ENCODE measurements around the gene BPHL. TPM values are rescaled to one million over a fixed set of nuclear protein-coding genes. Genes with fewer than 3 reads are reported as not detected.
"Not testable (repeated sequence)": the region's sequence is repeated elsewhere in the genome, so short reads cannot be mapped to it uniquely, and the experiment has no call there.

The BPHL gene
- total and polyA plus RNA-seq, 4 experiments from 2014 or later, result 8.1 to 13.7 (median 10.2) TPM

GRCh38 chr6:3077430-3077829 is 41.1 kb upstream of the BPHL start:
- Mint-ChIP-seq H3K27me3 (no peaks in the 10 kb centered on the region), H3K4me3 (peak overlapping the region in 1 of 8 donors; percentile 49), H3K27ac (peak overlapping the region in 3 of 7 donors; percentile 6 to 70 (median 19)), H3K36me3 (peaks cover 53 to 73% of the 10 kb centered on the region in 2 donors), H3K9me3 (no peaks in the 10 kb centered on the region), H3K4me1 (peaks cover 36 to 57% (median 43%) of the 10 kb centered on the region in 4 donors)
- H3K9me3 ChIP-seq (ENCODE audit: control insufficient read depth in 1 of 2, low read length in 2 of 2), result no peaks in the 10 kb centered on the region
- CTCF ChIA-PET (ENCODE audit: partially characterized antibody), result interaction anchor here (1.2 kb wide), 1 partner anchor 14 kb away, joined by 3 read pairs; no protein-coding TSS in a partner anchor
- POLR2A ChIA-PET (ENCODE audit: partially characterized antibody), result no interaction called here
- intact Hi-C loops (cut with micrococcal nuclease), result no loop called here
- H3K36me3 ChIP-seq (ENCODE audit: insufficient read depth, low read length), result peaks cover 48% of the 10 kb centered on the region
- peaks cover 33% of the 10 kb centered on the region for H3K4me1 ChIP-seq (ENCODE audit: insufficient read depth, low read length)
- H3K27ac ChIP-seq (ENCODE audit: low read depth, low read length), result no peak overlapping the region
- H3K27me3 ChIP-seq (ENCODE audit: insufficient read depth, low read length), result no peaks in the 10 kb centered on the region
- DNase-seq, result no peak
- H3K4me3 ChIP-seq (ENCODE audit: low read length in 2 of 2), result no peak overlapping the region

GRCh38 chr6:3078952-3079351 is 39.6 kb upstream of the BPHL start:
- H3K27ac ChIP-seq (ENCODE audit: low read depth, low read length); POLR2A ChIA-PET (ENCODE audit: partially characterized antibody); H3K27me3 Mint-ChIP-seq; H3K9me3 ChIP-seq (ENCODE audit: control insufficient read depth in 1 of 2, low read length in 2 of 2); H3K4me3 ChIP-seq (ENCODE audit: low read length in 2 of 2); H3K9me3 Mint-ChIP-seq; intact Hi-C loops (cut with micrococcal nuclease); H3K27me3 ChIP-seq (ENCODE audit: insufficient read depth, low read length); DNase-seq; H3K4me3 Mint-ChIP-seq: not testable (repeated sequence)
- Mint-ChIP-seq H3K36me3 (peaks cover 61 to 80% of the 10 kb centered on the region in 2 donors), H3K4me1 (peaks cover 27 to 44% (median 34%) of the 10 kb centered on the region in 4 donors), H3K27ac (peak overlapping the region in 1 of 7 donors; percentile 75)
- CTCF ChIA-PET (ENCODE audit: partially characterized antibody), result interaction anchor here (1.2 kb wide), 2 partner anchors 13 to 15 kb away, joined by 3 read pairs; no protein-coding TSS in a partner anchor
- Histone ChIP-seq H3K36me3 (ENCODE audit: insufficient read depth, low read length) (peaks cover 63% of the 10 kb centered on the region), H3K4me1 (ENCODE audit: insufficient read depth, low read length) (peaks cover 21% of the 10 kb centered on the region)

- CTCF ChIA-PET (ENCODE audit: partially characterized antibody), result interaction anchor here (1.2 kb wide), 1 partner anchor 14 kb away, joined by 3 read pairs; no protein-coding TSS in a partner anchor
- Mint-ChIP-seq H3K36me3 (peaks cover 64 to 84% of the 10 kb centered on the region in 2 donors), H3K27me3 (no peaks in the 10 kb centered on the region), H3K9me3 (no peaks in the 10 kb centered on the region), H3K27ac (peak overlapping the region in 4 of 7 donors; percentile 30 to 71 (median 66)), H3K4me3 (no peak overlapping the region), H3K4me1 (peaks cover 25 to 37% (median 34%) of the 10 kb centered on the region in 4 donors)
- Histone ChIP-seq H3K36me3 (ENCODE audit: insufficient read depth, low read length) (peaks cover 63% of the 10 kb centered on the region), H3K4me1 (ENCODE audit: insufficient read depth, low read length) (peaks cover 17% of the 10 kb centered on the region), H3K27ac (ENCODE audit: low read depth, low read length) (no peak overlapping the region), H3K9me3 (ENCODE audit: control insufficient read depth in 1 of 2, low read length in 2 of 2) (no peaks in the 10 kb centered on the region), H3K4me3 (ENCODE audit: low read length in 2 of 2) (no peak overlapping the region), H3K27me3 (ENCODE audit: insufficient read depth, low read length) (no peaks in the 10 kb centered on the region)
- DNase-seq, result no peak
- intact Hi-C loops (cut with micrococcal nuclease), result no loop called here
- POLR2A ChIA-PET (ENCODE audit: partially characterized antibody), result no interaction called here
Measured at GRCh38 chr6:3079682-3080081, 38.8 kb upstream of the BPHL start.

- Mint-ChIP-seq H3K27ac (peak overlapping the region in 2 of 7 donors; percentile 25 to 77), H3K4me3 (no peak overlapping the region), H3K9me3 (no peaks in the 10 kb centered on the region), H3K4me1 (peaks cover 12 to 22% (median 20%) of the 10 kb centered on the region in 4 donors), H3K36me3 (peaks cover 81 to 91% of the 10 kb centered on the region in 2 donors), H3K27me3 (no peaks in the 10 kb centered on the region)
- Histone ChIP-seq H3K4me3 (ENCODE audit: low read length in 2 of 2) (no peak overlapping the region), H3K27ac (ENCODE audit: low read depth, low read length) (no peak overlapping the region), H3K4me1 (ENCODE audit: insufficient read depth, low read length) (no peaks in the 10 kb centered on the region), H3K9me3 (ENCODE audit: control insufficient read depth in 1 of 2, low read length in 2 of 2) (no peaks in the 10 kb centered on the region), H3K27me3 (ENCODE audit: insufficient read depth, low read length) (no peaks in the 10 kb centered on the region), H3K36me3 (ENCODE audit: insufficient read depth, low read length) (peaks cover 83% of the 10 kb centered on the region)
- ChIA-PET CTCF (ENCODE audit: partially characterized antibody) (interaction anchor here (0.5 kb wide), 1 partner anchor 135 kb away, joined by 3 read pairs; no protein-coding TSS in a partner anchor), POLR2A (ENCODE audit: partially characterized antibody) (no interaction called here)
- DNase-seq, result no peak
- intact Hi-C loops (cut with micrococcal nuclease), result no loop called here
Measured at GRCh38 chr6:3081960-3082359, 36.6 kb upstream of the BPHL start.

- Histone ChIP-seq H3K4me3 (ENCODE audit: low read length in 2 of 2) (no peak overlapping the region), H3K36me3 (ENCODE audit: insufficient read depth, low read length) (peaks cover 77% of the 10 kb centered on the region), H3K9me3 (ENCODE audit: control insufficient read depth in 1 of 2, low read length in 2 of 2) (no peaks in the 10 kb centered on the region), H3K4me1 (ENCODE audit: insufficient read depth, low read length) (no peaks in the 10 kb centered on the region), H3K27me3 (ENCODE audit: insufficient read depth, low read length) (no peaks in the 10 kb centered on the region), H3K27ac (ENCODE audit: low read depth, low read length) (no peak overlapping the region)
- Mint-ChIP-seq H3K27ac (no peak overlapping the region), H3K9me3 (no peaks in the 10 kb centered on the region), H3K4me1 (peaks cover 4 to 14% (median 14%) of the 10 kb centered on the region in 4 donors), H3K36me3 (peaks cover 74 to 85% of the 10 kb centered on the region in 2 donors), H3K27me3 (no peaks in the 10 kb centered on the region), H3K4me3 (no peak overlapping the region)
- POLR2A ChIA-PET (ENCODE audit: partially characterized antibody), result no interaction called here
- no peak for DNase-seq
- CTCF ChIA-PET (ENCODE audit: partially characterized antibody), result interaction anchor here (1.8 kb wide), 1 partner anchor 13 kb away, joined by 7 read pairs; no protein-coding TSS in a partner anchor
- intact Hi-C loops (cut with micrococcal nuclease), result no loop called here
Measured at GRCh38 chr6:3085074-3085473, 33.4 kb upstream of the BPHL start.

GRCh38 chr6:3086282-3086946 is 32.1 kb upstream of the BPHL start:
- CTCF ChIA-PET (ENCODE audit: partially characterized antibody), result interaction anchor here (1.4 to 1.8 kb wide), 2 partner anchors 12 to 165 kb away, joined by 3 to 7 read pairs; no protein-coding TSS in a partner anchor
- no peaks in the 10 kb centered on the region for H3K9me3 Mint-ChIP-seq
- H3K27ac Mint-ChIP-seq, result peak overlapping the region; percentile 18 to 87 (median 73)
- intact Hi-C loops (cut with micrococcal nuclease), result no loop called here
- no peaks in the 10 kb centered on the region for H3K27me3 ChIP-seq (ENCODE audit: insufficient read depth, low read length)
- no peaks in the 10 kb centered on the region for H3K27me3 Mint-ChIP-seq
- POLR2A ChIA-PET (ENCODE audit: partially characterized antibody), result interaction anchor here (0.6 to 1.1 kb wide), 2 partner anchors 10 to 11 kb away, joined by 3 read pairs; no protein-coding TSS in a partner anchor
- H3K4me3 ChIP-seq (ENCODE audit: low read length in 2 of 2), result no peak overlapping the region
- H3K36me3 Mint-ChIP-seq, result peaks cover 71 to 78% of the 10 kb centered on the region in 2 donors
- H3K36me3 ChIP-seq (ENCODE audit: insufficient read depth, low read length), result peaks cover 69% of the 10 kb centered on the region
- peaks cover 4 to 14% (median 13%) of the 10 kb centered on the region in 4 donors for H3K4me1 Mint-ChIP-seq
- no peak overlapping the region for H3K4me3 Mint-ChIP-seq
- H3K9me3 ChIP-seq (ENCODE audit: control insufficient read depth in 1 of 2, low read length in 2 of 2), result no peaks in the 10 kb centered on the region
- no peaks in the 10 kb centered on the region for H3K4me1 ChIP-seq (ENCODE audit: insufficient read depth, low read length)
- DNase-seq, result no peak
- H3K27ac ChIP-seq (ENCODE audit: low read depth, low read length), result no peak overlapping the region

- H3K36me3 ChIP-seq (ENCODE audit: insufficient read depth, low read length), result peaks cover 53% of the 10 kb centered on the region
Measured at GRCh38 chr6:3088446-3088845, 30.1 kb upstream of the BPHL start.

More at GRCh38 chr6:3088446-3088845, 30.1 kb upstream of the BPHL start:
- peak overlapping the region in 6 of 7 donors; percentile 18 to 73 (median 56) for H3K27ac Mint-ChIP-seq
- peaks cover 55 to 61% of the 10 kb centered on the region in 2 donors for H3K36me3 Mint-ChIP-seq
- H3K27ac ChIP-seq (ENCODE audit: low read depth, low read length), result no peak overlapping the region
- intact Hi-C loops (cut with micrococcal nuclease), result no loop called here
- no peaks in the 10 kb centered on the region for H3K27me3 ChIP-seq (ENCODE audit: insufficient read depth, low read length)
- no peak for DNase-seq
- no peaks in the 10 kb centered on the region for H3K27me3 Mint-ChIP-seq
- no peak overlapping the region for H3K4me3 Mint-ChIP-seq
- CTCF ChIA-PET (ENCODE audit: partially characterized antibody), result no interaction called here
- H3K4me3 ChIP-seq (ENCODE audit: low read length in 2 of 2), result no peak overlapping the region
- H3K4me1 Mint-ChIP-seq, result peaks cover 4 to 14% (median 13%) of the 10 kb centered on the region in 4 donors
- POLR2A ChIA-PET (ENCODE audit: partially characterized antibody), result no interaction called here
- H3K9me3 Mint-ChIP-seq, result no peaks in the 10 kb centered on the region
- no peaks in the 10 kb centered on the region for H3K4me1 ChIP-seq (ENCODE audit: insufficient read depth, low read length)
- no peaks in the 10 kb centered on the region for H3K9me3 ChIP-seq (ENCODE audit: control insufficient read depth in 1 of 2, low read length in 2 of 2)

Measured in CD4-positive, alpha-beta memory T cell (primary cell).